Activated CD4-positive, alpha-beta T cell treated with anti-CD3 and anti-CD28 coated beads, Interleukin-10, Interleukin-2, amounts not matched to agents 100 ng/mL and 50 ng/mL, durations not matched to agents 16 hours and 8 hours (primary cell): Measurements from ENCODE around the gene BLTP2.
"Not testable (repeated sequence)": the region's sequence is repeated elsewhere in the genome, so short reads cannot be mapped to it uniquely, and the experiment has no call there.

ENCODE experiments used
- DNase-seq: peaks from one replicate; pipeline ENCODE4 v3.0.0-alpha.2; 2020

BLTP2 gene

GRCh38 chr17:28644787-28645575 lies at the start of gene BLTP2:
Gene BLTP2 (minus strand): TSS chr17:28645158. CDS start chr17:28645056, 102 bp downstream.
- DNase-seq: peak; percentile 98

- no peak for DNase-seq
These were observed 48.9 kb upstream of the BLTP2 start for GRCh38 chr17:28693869-28694268.

GRCh38 chr17:28689011-28689410 lies 44.1 kb upstream of the BLTP2 start:
- DNase-seq: no peak

- no peak for DNase-seq
These were observed 43.5 kb upstream of the BLTP2 start for GRCh38 chr17:28688481-28688880.

- DNase-seq: no peak
These were observed 41.3 kb upstream of the BLTP2 start for GRCh38 chr17:28686296-28686695.

GRCh38 chr17:28685366-28685765 lies 40.4 kb upstream of the BLTP2 start:
- DNase-seq: no peak

- DNase-seq: no peak
These were observed 40.0 kb upstream of the BLTP2 start for GRCh38 chr17:28684963-28685362.

- no peak for DNase-seq
These were observed 37.7 kb upstream of the BLTP2 start for GRCh38 chr17:28682655-28683054.

- peak; percentile 13 for DNase-seq
These were observed 31.0 kb upstream of the BLTP2 start for GRCh38 chr17:28675980-28676379.

GRCh38 chr17:28675490-28675889 lies 30.5 kb upstream of the BLTP2 start:
- DNase-seq: no peak

GRCh38 chr17:28669918-28670317 lies 25.0 kb upstream of the BLTP2 start:
- no peak for DNase-seq

GRCh38 chr17:28667870-28668269 lies 22.9 kb upstream of the BLTP2 start:
- DNase-seq: no peak

- DNase-seq: no peak
These were observed 21.0 kb upstream of the BLTP2 start for GRCh38 chr17:28665994-28666393.

- DNase-seq: no peak
These were observed 18.8 kb upstream of the BLTP2 start for GRCh38 chr17:28663723-28664122.

- DNase-seq: no peak
These were observed 17.5 kb upstream of the BLTP2 start for GRCh38 chr17:28662527-28662829.

GRCh38 chr17:28661635-28662526 lies 16.9 kb upstream of the BLTP2 start, which contains the start of the genes SDF2 and SUPT6H:
Gene SDF2 (minus strand): TSS chr17:28661906. CDS start chr17:28661876, 30 bp downstream.
Gene SUPT6H (plus strand): TSS chr17:28662205. CDS start chr17:28673402, 11,197 bp downstream.
- DNase-seq: peak; percentile 94

- not testable (repeated sequence) for DNase-seq
These were observed 14.5 kb upstream of the BLTP2 start for GRCh38 chr17:28659497-28659881.

GRCh38 chr17:28658766-28659496 lies 14.0 kb upstream of the BLTP2 start:
- DNase-seq: not testable (repeated sequence)

GRCh38 chr17:28658342-28658741 lies 13.4 kb upstream of the BLTP2 start:
- not testable (repeated sequence) for DNase-seq

- DNase-seq: no peak
These were observed 12.8 kb upstream of the BLTP2 start for GRCh38 chr17:28657756-28658155.

- DNase-seq: no peak
These were observed 10.2 kb upstream of the BLTP2 start for GRCh38 chr17:28655160-28655559.

GRCh38 chr17:28648698-28649097 lies 3.7 kb upstream of the BLTP2 start:
- DNase-seq: no peak
